ENCODE measurements around the gene DYNC2H1.

DYNC2H1 gene

GRCh38 chr11:103520792-103521191 is 411.6 kb downstream of the DYNC2H1 start:
- DNase-seq (ENCODE audit: low read depth in 1 of 2, low spot score in 1 of 2), result no peak

GRCh38 chr11:103525069-103525468 is 415.8 kb downstream of the DYNC2H1 start:
- DNase-seq (ENCODE audit: low read depth in 1 of 2, low spot score in 1 of 2), result no peak

- DNase-seq (ENCODE audit: low read depth in 1 of 2, low spot score in 1 of 2), result no peak
Observed at GRCh38 chr11:103528046-103528445, 418.8 kb downstream of the DYNC2H1 start.

GRCh38 chr11:103528596-103528995 is 419.4 kb downstream of the DYNC2H1 start:
- DNase-seq (ENCODE audit: low read depth in 1 of 2, low spot score in 1 of 2), result no peak

- no peak for DNase-seq (ENCODE audit: low read depth in 1 of 2, low spot score in 1 of 2)
Observed at GRCh38 chr11:103529181-103529684, 420.0 kb downstream of the DYNC2H1 start.
